ENCODE data around the gene NCAPG.

DNA sequence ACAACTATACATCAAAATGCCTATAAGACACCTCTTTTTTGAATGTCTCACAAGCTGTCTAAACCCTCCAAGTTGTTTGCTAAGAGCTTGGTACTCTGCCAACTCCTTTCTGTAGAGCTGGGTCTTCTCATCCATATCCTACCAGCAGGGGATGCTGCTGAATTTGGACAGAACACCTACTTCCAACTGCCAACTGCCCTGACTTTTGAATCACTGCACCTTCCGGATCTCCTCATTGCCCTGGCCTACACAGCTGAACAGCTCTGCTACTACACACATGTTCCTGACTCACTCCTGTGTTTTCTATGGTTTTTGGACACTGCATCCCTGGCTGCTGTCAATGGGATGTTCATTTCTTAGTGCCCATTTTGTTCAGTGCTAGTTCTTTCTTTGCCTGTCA is 48.1 kb upstream of the NCAPG start:
- TF ChIP-seq, protein P1, sequence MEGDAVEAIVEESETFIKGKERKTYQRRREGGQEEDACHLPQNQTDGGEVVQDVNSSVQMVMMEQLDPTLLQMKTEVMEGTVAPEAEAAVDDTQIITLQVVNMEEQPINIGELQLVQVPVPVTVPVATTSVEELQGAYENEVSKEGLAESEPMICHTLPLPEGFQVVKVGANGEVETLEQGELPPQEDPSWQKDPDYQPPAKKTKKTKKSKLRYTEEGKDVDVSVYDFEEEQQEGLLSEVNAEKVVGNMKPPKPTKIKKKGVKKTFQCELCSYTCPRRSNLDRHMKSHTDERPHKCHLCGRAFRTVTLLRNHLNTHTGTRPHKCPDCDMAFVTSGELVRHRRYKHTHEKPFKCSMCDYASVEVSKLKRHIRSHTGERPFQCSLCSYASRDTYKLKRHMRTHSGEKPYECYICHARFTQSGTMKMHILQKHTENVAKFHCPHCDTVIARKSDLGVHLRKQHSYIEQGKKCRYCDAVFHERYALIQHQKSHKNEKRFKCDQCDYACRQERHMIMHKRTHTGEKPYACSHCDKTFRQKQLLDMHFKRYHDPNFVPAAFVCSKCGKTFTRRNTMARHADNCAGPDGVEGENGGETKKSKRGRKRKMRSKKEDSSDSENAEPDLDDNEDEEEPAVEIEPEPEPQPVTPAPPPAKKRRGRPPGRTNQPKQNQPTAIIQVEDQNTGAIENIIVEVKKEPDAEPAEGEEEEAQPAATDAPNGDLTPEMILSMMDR (conservative IDR thresholded peaks at IDR 0.05), result peak; percentile 34
- TF ChIP-seq ZFX (IDR thresholded peaks at IDR 0.05), result no peak
